Measurements from ENCODE around the gene LAPTM5.

LAPTM5 gene

GRCh38 chr1:30753660-30754123, 3.9 kb downstream of the LAPTM5 start:
- no peak for TF ChIP-seq CTCF (IDR thresholded peaks at IDR 0.05)
- no peaks in the 10 kb centered on the region for H3K36me3 ChIP-seq
- no peak for DNase-seq
- no peak overlapping the region for H3K27ac ChIP-seq
- H3K4me1 ChIP-seq: no peaks in the 10 kb centered on the region
- H3K4me3 ChIP-seq: no peak overlapping the region
- intact Hi-C loops (cut with DNase I; ENCODE audit: low total_unique reads): no loop called here
- no peaks in the 10 kb centered on the region for H3K9me3 ChIP-seq
- peaks cover 0 to 8% of the 10 kb centered on the region in 2 donors for H3K27me3 ChIP-seq

GRCh38 chr1:30753118-30753517, 4.5 kb downstream of the LAPTM5 start:
- no peak overlapping the region for H3K4me3 ChIP-seq

GRCh38 chr1:30752651-30752908, 5.0 kb downstream of the LAPTM5 start:
- no peak for DNase-seq
- H3K9me3 ChIP-seq: no peaks in the 10 kb centered on the region
- intact Hi-C loops (cut with DNase I; ENCODE audit: low total_unique reads): no loop called here
- no peak for TF ChIP-seq CTCF (IDR thresholded peaks at IDR 0.05)
- peaks cover 0 to 8% of the 10 kb centered on the region in 2 donors for H3K27me3 ChIP-seq
- no peaks in the 10 kb centered on the region for H3K36me3 ChIP-seq
- H3K4me3 ChIP-seq: no peak overlapping the region
- H3K4me1 ChIP-seq: peaks cover 0 to 7% (median 0%) of the 10 kb centered on the region in 4 donors
- H3K27ac ChIP-seq: no peak overlapping the region

More at GRCh38 chr1:30753118-30753517, 4.5 kb downstream of the LAPTM5 start:
- intact Hi-C loops (cut with DNase I; ENCODE audit: low total_unique reads): no loop called here
- Histone ChIP-seq H3K27ac (no peak overlapping the region), H3K27me3 (peaks cover 0 to 8% of the 10 kb centered on the region in 2 donors), H3K4me1 (peaks cover 0 to 6% (median 0%) of the 10 kb centered on the region in 4 donors), H3K9me3 (no peaks in the 10 kb centered on the region), H3K36me3 (no peaks in the 10 kb centered on the region)
- no peak for TF ChIP-seq CTCF (IDR thresholded peaks at IDR 0.05)
- no peak for DNase-seq

- Histone ChIP-seq H3K27me3 (peaks cover 0 to 8% of the 10 kb centered on the region in 2 donors), H3K27ac (no peak overlapping the region), H3K9me3 (no peaks in the 10 kb centered on the region), H3K36me3 (no peaks in the 10 kb centered on the region), H3K4me3 (no peak overlapping the region), H3K4me1 (peaks cover 0 to 7% (median 0%) of the 10 kb centered on the region in 4 donors)
- no peak for TF ChIP-seq CTCF (IDR thresholded peaks at IDR 0.05)
- intact Hi-C loops (cut with DNase I; ENCODE audit: low total_unique reads): no loop called here
- no peak for DNase-seq
Observed at GRCh38 chr1:30751830-30752650, 5.5 kb downstream of the LAPTM5 start.

- DNase-seq: no peak
- H3K27ac ChIP-seq: no peak overlapping the region
- H3K36me3 ChIP-seq: no peaks in the 10 kb centered on the region
- peaks cover 0 to 8% of the 10 kb centered on the region in 2 donors for H3K27me3 ChIP-seq
- no peaks in the 10 kb centered on the region for H3K9me3 ChIP-seq
- H3K4me3 ChIP-seq: no peak overlapping the region
- peaks cover 0 to 7% (median 0%) of the 10 kb centered on the region in 4 donors for H3K4me1 ChIP-seq
- intact Hi-C loops (cut with DNase I; ENCODE audit: low total_unique reads): no loop called here
- no peak for TF ChIP-seq CTCF (IDR thresholded peaks at IDR 0.05)
Observed at GRCh38 chr1:30750731-30751291, 6.8 kb downstream of the LAPTM5 start.
